Keratinocyte (primary cell): Measurements from ENCODE around the gene MRC2.

Experiments used
- CTCF ChIP-seq, 3 experiments: IDR thresholded peaks in 1 of 3; conservative IDR thresholded peaks in 1 of 3; optimal IDR thresholded peaks in 1 of 3; 2 replicates in 2 of 3; 3 replicates in 1 of 3; pipeline versions ENCODE3 to v1.5.1; 2011; ENCODE audit warnings: low read length in 3 of 3, mild to moderate bottlenecking in 3 of 3, moderate library complexity in 2 of 3, control low read depth in 1 of 3, inconsistent platforms in 1 of 3; ENCODE audit not compliant: insufficient read depth in 2 of 3; ENCODE audit errors: extremely low read depth in 1 of 3
- EZH2 ChIP-seq: IDR thresholded peaks from one replicate; pipeline ENCODE4 v1.6.1; 2012; ENCODE audit warnings: inconsistent platforms, mild to moderate bottlenecking, low read length, moderate library complexity

- TF ChIP-seq CTCF (optimal IDR thresholded peaks at IDR 0.05 in 1 of 3, IDR thresholded peaks at IDR 0.05 in 1 of 3, conservative IDR thresholded peaks at IDR 0.05 in 1 of 3; ENCODE audit: extremely low read depth in 1 of 3, insufficient read depth in 2 of 3, low read length in 3 of 3): no peak
- TF ChIP-seq EZH2: no peak
Measured at GRCh38 chr17:62717589-62717855, 90.1 kb downstream of the MRC2 start.
